AG08396 (cell line): ENCODE data around the gene SCML1.
"Not testable (repeated sequence)": the region's sequence is repeated elsewhere in the genome, so short reads cannot be mapped to it uniquely, and the experiment has no call there.

ENCODE experiments used
- DNase-seq: peaks from one replicate; pipeline ENCODE4 v3.0.0; 2012; ENCODE audit warnings: low spot score, mixed read lengths

Gene SCML1

DNA sequence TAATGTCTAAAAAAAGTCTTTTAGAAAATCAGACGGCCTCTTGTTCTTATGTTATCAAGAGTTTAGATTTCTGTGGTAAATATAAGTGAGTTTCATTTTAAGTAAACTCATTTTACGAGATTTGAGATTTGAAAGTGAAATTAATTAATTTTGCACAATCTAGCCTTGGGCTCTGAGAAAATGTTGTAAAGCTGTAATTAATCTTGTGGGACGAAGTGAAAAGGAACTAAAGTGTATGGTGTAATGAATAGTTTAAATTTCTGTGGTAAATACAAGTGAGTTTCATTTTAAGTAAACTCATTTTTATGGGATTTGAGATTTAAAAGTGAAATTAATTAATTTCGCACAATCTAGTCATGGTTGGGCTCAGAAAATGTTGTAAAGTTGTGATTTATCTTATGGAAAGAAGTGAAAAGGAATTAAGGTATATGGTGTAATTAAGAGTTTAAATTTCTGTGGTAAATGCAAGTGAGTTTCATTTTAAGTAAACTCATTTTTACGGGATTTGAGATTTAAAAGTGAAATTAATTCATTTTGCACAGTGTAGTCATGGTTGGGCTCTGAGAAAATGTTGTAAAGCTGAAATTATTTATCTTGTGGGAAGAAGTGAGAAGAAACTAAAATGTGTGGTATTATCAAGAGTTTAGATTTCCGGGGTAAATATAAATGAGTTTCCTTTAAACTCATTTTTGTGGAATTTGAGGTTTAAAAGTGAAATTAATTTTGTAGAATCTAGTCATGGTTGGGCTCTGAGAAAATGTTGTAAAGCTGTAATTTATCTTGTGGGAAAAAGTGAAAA lies 1.6 kb downstream of the SCML1 start:
- DNase-seq = no peak

DNA sequence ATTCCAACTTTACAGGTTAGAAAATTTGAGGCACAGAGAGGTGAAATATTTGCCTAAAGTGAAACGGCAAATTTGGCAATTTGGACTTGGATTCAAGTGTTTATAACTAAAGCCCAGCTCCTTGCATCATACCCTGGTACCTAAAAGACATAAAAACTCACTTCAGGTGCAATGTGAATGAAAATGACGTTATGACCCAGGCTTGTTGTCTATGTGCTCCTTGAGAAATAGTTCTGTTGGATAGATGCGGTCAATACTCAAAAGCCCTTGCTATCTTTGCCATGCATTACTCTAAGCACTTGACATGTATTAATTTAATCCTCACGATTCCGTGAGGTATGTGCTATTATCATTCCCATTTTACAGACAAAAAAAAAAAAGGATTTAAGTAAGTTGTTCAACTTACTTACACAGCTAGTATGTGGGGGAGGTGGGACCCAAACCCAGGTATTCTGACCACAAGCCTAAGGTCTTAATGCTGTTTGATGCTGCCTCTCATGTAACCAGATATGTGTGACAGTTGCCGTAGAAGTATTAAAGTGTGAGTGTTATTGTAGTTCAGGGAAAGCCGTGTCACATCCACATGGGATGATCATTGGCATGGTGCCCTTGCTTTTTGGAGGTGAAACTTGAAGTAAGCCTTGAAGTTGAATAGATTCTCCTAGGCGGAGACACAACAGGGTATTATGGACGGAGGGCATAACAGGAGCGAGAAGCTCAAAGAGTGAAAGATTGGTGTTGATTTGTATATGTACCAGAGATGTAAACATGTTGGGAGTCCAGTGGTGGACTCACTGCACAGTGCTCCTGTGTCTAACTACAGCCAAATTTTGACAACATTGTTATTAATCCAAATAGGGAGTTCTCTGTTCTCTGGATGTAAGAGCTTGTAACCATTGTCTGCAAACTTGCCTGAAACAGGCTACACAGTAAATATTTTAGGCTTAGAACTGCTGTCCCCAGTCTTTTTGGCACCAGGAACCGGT lies 3.1 kb downstream of the SCML1 start:
- DNase-seq = no peak

DNA sequence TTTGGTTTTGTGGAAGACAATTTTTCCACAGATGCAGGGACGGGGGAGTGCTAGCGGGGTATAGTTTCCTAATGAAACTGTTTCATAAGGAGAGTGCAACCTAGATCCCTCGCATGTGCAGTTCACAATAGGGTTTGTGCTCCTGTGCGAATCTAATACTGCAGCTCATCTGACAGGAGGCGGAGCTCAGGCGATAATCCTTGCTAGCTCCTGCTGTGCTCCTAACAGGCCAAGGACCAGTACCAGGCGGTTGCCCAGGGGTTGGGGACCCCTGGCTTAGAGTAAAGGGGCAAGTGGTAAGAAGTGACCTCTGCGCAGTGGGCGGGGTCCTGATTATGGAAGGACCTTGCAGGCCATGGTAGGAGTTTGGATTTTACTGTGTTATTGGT lies 3.8 kb downstream of the SCML1 start:
- DNase-seq = no peak

DNA sequence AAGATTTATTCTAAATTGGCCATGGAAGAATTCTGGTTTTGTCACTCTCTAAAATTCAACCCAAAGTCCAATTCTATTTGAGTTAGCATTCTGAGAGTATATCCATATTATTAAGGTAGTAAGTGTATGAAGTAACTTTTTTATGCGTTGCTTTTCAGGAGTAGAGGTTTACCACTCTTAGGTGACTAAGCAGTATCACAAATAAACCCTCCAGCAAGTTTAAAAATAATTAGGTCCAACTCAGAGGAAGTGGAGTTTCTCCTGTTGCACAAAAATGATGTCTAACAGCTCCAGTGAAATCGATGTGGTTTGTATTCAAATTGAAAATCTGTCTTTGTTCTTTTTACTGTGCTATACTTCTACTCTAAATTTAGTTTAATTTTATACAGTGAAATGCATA lies 6.6 kb downstream of the SCML1 start:
- no peak for DNase-seq

DNA sequence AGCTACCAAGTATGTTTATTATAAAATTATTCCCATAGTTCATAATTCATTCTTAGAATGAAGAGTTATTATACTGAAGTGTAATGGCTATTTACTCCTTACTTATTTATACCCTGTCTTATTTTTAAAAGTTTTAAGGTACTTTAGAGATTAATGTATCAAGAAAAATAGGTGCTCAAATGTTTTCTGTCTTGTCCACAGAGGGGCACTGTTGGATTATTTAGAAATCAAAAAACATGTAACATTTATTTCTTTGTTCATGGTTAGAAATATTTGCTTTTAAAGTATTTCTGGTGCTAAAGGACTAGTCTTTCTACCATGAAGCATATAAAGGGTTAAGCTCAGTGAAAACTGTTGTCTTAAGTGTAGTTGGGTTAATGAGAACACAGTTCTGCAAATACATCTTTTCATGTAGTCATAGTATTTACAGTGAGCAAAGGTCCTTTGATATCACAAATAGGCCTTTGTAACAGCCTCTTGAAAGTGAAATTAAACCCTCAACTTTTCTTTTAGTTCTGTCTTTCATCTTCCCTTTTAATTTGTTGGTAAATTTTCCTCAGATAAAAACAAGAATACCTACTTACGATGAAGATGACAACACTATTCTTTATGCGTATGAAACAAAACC lies 7.7 kb downstream of the SCML1 start:
- no peak for DNase-seq

DNA sequence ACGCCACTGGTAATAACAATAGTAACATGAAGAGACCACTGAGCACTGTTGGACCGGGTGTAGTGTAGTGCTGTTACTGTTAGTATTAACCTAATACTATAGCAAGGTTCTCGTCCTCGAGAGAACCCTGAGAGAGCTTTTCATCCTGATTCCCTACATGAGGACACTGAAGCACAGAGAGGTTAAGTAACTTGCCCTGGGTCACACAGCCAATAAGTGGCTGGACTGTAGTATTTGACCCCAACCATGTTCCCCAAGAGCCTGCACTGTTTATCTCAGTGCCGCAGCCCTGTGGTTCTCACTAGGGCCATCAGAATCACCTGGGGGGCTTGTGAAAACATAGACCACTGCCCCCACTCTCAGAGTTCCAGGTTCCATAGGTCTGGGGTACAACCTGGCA lies 10.4 kb downstream of the SCML1 start:
- no peak for DNase-seq

DNA sequence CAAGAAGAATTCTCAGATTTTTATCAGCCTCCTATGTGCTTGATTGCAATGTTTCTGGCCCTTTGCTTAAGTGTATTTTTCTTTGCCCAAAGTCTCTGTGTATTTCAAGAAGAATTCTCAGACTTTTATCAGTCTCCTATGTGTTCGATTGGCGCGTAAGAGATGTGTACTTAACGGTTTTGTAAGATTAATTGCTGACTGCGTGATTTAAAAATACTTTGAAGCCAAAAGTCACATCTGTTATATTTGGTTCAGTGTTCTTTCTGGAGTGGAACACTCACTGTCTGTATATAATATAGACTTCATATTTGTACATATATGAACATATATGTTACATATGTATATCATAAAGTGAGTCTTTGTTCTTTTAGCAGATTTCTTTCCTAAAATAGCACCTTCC lies 11.4 kb downstream of the SCML1 start:
- DNase-seq = no peak

DNA sequence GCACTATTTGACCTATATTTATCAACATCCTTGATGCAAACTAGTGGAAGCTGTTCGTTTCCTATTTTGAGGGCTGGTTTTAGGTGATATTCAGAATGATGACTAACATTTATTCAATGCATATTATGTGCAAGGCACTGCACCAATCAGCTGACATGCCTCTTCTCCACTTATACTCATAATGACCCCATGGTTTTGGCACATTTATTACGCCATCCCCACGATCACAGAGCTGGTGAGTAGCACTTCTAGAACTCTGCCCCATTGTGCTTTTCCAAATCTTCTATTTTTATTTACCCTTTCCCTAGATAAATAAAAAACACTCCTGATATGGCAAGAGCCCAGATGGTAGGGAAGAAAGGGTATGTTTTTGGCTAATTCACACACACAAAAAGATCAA lies 13.1 kb downstream of the SCML1 start:
- no peak for DNase-seq

DNA sequence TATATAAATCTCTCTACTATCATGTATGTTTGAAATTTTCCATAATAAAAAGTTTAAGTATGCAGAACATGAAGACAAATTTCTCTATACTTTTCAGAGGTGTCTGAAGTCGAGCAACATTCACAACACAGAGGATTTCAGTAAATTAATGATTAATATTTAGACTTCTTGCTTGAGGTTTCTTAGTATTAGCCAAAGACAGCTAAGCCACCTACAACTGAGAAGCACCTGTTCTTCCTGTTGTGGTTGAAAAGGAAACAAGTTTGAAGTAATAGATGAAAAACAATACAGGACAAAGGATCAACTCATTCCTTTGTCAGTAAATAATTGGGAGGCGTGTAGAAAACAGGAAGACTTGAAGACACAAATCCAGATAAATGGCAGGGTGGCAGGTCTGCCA lies 21.1 kb downstream of the SCML1 start:
- DNase-seq = no peak

DNA sequence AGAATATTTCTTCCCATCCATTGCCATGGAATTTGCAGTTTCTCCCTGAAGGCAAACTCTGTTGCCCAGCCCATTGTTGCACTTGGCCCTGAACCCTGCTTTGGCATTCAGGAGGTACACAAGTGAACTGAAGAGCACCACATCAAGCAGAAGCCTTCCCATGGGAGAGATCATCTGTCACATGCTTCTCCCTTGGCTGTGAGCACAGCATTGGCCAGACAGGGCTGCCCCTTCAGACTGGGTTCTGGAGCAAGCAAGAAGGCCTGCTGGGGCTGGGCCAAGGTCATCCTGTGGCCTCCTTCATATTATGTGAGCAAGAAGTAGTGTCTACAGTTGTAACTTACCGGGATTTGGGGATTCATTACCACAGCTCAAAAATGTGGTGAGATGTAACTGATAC lies 22.7 kb downstream of the SCML1 start:
- DNase-seq = no peak

DNA sequence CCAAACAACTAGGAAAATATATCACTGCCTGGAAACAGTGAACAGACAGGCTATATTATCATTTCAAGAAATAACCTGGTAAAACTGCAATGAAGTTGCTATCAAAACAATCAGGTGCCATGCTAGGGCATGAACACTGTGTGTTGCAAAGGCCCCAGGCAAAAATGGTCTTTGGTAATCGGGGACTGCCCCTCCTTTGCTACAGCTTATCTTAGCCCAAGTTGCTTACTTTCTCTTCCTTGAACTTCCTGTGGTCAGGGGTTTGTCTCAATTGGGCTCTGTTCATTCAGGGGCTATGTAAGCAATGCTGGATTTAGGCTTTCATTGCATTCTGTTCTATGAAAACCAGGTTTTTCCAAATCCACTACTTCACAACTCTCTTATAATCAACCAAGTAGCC lies 30.4 kb downstream of the SCML1 start:
- no peak for DNase-seq

DNA sequence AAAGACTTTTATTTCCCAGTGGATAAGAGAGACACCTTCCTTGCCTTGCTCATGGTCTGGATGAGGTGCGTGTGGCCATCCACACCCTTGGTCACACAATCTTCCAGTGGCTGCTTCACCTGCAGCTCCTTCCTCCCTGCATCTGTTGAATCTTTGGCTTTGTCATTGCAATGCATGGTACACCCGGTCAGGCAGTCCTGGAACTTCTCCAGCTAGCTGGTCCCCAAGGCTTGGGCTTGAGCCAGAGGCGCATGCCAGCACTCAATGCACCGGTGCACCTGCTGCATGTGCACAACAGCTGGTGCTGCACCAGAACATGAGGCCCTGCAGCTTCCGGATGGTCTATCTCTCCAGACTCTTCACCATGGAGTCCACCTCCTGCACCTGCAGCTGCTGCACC lies 31.7 kb downstream of the SCML1 start:
- DNase-seq = no peak

DNA sequence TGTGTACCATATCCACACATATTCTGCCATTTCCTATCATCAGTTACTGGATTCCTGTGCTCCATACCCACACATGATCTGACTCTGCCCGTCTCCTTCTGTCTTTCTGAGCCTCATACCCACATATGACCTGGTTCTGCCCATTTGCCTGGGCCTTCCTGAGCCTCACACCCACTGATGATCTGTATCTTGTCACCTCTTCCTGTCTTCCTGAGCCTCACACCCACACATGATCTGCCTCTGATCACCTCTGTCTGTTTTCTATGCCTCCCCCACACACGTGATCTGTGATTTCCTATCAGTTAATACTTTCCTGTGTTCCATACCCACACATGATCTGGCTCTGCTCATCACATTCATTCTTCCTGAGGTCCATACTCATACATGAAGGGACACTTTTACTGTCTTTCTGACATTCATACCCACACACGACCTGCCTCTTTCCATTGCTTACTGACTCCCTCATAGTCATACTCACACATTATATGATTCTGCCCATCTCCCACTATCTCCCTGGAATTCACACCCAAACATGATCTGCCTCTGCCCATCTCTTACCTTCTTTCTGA lies 32.5 kb downstream of the SCML1 start:
- DNase-seq = no peak

DNA sequence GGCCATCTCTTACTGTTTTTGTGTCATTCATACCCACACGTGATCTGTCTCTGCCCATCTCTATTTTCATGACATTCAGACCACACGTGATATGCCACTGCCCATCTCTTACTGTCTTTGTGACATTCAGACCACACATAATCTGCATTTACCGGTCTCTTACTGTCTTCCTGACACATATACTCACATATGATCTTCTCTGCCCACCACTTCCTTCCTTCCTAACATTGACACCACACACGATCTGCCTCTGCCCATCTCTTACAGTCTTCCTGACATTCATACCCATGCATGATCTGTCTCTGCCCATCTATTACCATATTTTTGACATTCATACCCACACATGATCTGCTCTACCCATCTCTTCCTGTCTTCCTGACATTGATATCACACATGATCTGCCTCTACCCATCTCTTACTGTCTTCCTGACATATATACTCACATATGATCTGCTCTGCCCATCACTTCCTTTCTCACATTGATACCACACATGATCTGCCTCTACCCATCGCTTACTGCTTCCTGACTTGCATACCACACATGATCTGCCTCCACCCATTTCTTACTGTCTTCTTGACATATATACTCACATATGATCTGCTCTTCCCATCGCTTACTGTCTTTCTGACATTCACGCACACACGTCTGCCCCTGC lies 36.1 kb downstream of the SCML1 start:
- DNase-seq = no peak

DNA sequence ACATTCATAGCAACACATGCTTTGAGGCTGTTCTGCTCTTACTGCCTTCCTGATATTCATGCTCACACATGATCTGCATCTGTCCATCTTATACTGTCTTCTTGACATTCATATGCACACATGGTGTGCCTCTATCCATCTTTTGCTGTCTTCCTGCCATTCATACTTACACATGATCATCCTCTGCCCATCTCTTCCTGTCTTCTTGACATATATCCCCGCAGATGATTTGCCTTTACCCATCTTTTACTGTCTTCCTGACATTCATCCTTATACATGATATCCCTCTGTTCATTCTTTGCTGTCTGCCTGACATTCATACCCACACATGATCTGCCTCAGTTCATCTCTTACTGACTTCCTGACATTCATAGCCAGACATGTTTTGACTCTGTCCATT lies 36.8 kb downstream of the SCML1 start:
- DNase-seq = no peak

DNA sequence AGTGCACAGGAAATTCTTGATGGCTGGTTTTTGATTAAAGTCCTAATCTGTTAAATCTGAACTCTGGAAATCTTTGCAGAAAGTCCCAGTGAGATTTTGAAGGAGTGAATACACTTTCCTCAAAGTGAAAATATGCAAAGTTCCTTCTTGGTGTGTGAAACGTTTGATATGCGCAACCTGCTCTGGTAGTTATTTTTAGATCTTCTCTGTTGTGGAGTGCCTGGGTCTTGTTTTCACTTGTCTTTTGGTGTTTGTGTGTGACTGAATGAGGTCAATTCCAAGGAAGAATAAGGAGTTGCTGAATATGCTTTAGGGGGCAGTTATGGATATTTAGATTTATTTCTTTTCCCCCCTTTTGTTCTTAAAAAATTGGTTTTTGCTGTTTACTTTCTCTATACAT lies 41.7 kb downstream of the SCML1 start:
- DNase-seq = no peak

DNA sequence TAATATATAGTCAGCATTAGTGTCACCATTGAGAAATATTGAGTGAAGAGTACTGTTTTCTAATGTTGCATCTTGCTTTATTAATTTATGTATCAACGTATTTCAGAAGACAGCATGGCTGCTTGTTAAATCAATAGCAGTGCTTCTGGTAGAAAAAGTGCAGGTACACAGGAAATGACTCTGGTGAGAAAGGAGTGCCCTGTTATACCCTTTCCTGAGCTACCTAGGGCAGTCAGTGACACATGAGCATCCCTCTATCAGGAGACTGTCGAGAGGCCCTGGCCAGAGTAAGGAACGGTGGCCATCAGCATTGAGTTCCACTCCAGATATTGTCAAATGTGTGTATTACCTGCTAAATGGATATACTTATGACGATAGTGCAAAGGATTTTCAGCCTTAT lies 42.1 kb downstream of the SCML1 start:
- DNase-seq = no peak

DNA sequence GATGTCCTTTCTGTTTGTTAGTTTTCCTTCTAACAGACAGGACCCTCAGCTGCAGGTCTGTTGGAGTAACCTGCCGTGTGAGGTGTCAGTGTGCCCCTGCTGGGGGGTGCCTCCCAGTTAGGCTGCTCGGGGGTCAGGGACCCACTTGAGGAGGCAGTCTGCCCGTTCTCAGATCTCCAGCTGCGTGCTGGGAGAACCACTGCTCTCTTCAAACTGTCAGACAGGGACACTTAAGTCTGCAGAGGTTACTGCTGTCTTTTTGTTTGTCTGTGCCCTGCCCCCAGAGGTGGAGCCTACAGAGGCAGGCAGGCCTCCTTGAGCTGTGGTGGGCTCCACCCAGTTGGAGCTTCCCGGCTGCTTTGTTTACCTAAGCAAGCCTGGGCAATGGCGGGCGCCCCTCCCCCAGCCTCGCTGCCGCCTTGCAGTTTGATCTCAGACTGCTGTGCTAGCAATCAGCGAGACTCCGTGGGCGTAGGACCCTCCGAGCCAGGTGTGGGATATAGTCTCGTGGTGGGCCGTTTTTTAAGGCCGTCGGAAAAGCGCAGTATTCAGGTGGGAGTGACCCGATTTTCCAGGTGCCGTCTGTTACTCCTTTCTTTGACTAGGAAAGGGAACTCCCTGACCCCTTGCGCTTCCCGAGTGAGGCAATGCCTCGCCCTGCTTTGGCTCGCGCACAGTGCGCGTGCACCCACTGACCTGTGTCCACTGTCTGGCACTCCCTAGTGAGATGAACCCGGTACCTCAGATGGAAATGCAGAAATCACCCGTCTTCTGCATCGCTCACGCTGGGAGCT lies 49.5 kb downstream of the SCML1 start:
- DNase-seq = not testable (repeated sequence)

DNA sequence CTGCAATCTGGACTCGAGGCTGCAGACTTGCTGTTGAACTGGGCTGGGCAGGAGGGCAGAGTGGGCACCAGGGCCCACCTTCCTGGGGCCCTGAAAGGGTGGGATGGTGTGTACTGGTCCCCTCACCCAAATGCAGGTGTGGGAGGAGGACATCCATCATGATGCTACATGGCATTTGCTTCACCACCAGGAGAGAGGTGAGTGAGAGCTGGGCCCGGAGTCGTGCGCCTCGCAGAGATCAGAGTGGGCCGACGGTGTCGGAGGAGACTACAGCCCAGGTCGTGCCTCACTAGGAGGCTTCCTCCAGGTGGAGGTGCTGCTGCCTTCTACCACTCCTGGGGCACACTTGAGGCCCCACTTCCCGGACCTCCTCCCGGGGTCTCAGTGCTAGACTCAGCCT lies 50.3 kb downstream of the SCML1 start:
- no peak for DNase-seq

DNA sequence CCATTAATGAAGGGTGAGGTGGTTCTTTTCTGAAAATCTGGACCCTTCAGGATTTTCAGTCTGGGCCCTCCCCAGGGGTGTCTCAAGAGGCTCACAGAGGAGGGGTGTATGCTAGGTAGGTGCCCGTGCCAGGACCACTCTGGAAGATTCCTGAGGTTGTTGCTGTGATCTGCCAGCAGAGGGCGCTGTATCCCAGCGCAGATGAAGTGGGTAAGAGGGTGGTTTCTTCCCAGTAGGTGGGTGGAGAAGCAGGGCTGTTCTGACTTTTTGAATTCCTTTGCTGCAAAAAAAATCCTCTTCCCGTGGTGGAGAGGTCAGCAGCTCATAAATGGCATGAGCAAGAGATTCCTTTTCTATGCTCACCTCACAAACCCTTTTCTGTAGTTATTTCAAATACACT lies 51.1 kb downstream of the SCML1 start:
- DNase-seq = peak; percentile 73

DNA sequence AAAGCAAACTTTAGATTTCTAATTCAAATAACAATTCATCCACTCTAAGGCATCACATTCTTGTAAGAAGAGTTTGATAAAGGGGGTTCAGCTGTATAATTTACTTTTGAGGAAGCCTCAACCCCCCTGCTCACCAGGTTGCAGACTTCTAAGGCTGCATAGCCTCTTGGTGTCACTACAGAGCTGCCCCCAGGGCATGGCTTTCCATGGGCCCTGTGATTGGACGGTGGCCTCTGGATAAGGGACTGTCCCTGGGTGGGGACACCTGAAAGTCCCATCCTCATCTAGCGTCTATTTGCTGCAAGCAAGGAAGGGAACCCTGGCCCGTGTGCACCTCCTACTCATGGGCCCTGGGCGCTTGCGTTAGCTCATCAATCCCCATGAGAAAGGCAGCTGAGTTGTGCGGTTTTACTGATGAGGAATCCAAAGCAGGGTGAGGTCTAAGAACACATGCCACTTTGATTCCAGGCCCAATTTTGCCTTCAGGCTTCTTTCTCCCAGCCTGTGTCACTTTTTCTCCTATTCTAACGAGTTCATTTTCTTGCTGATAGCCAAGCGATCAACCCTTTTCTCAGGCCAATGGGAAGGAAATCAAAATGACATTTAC lies 51.8 kb downstream of the SCML1 start:
- DNase-seq = no peak
